DOHH2 (cell line): ENCODE data around the gene BRK1.
A peak's percentile ranks its signal among the peaks of the same experiment; 100 is the strongest.

Experiments used
- H3F3A ChIP-seq: fragments of 200-600 bp; sonication (generic), shearing (Covaris generic); 2 replicates; pipeline ENCODE4 v1.6.0; 2016; ENCODE audit warnings: antibody characterized with exemption, mild to moderate bottlenecking; ENCODE audit not compliant: control insufficient read depth, insufficient read depth
- H3K27ac ChIP-seq: fragments of 200-600 bp; sonication (generic); 2 replicates; pipeline ENCODE4 v1.5.1; 2014; ENCODE audit warnings: low read depth, mild to moderate bottlenecking, low read length, moderate library complexity
- H3K27me3 ChIP-seq: fragments of 200-600 bp; sonication (generic); 2 replicates; pipeline ENCODE4 v1.6.1; 2014; ENCODE audit warnings: mild to moderate bottlenecking, low read length, mixed read lengths; ENCODE audit not compliant: control insufficient read depth
- H3K36me3 ChIP-seq: fragments of 200-600 bp; sonication (generic); 2 replicates; pipeline ENCODE4 v1.6.1; 2014; ENCODE audit warnings: mild to moderate bottlenecking, low read length, moderate library complexity, mixed read lengths; ENCODE audit not compliant: control insufficient read depth
- H3K4me1 ChIP-seq: fragments of 200-600 bp; sonication (generic); 2 replicates; pipeline ENCODE4 v1.6.1; 2014; ENCODE audit warnings: mild to moderate bottlenecking, low read length, mixed read lengths; ENCODE audit not compliant: control insufficient read depth
- H3K4me2 ChIP-seq: fragments of 200-600 bp; sonication (generic); 2 replicates; pipeline ENCODE4 v1.6.0; 2014; ENCODE audit warnings: mild to moderate bottlenecking, low read length, moderate library complexity
- H3K4me3 ChIP-seq: fragments of 200-600 bp; sonication (generic); 2 replicates; pipeline ENCODE4 v1.5.1; 2014; ENCODE audit warnings: mild to moderate bottlenecking, low read length, mixed read lengths
- H3K79me2 ChIP-seq: fragments of 200-600 bp; sonication (generic); 2 replicates; pipeline ENCODE4 v1.6.1; 2014; ENCODE audit warnings: mild to moderate bottlenecking, low read length, mixed read lengths; ENCODE audit not compliant: control insufficient read depth
- H3K9me2 ChIP-seq: fragments of 200-600 bp; sonication (generic); replicated peaks from 2 replicates; pipeline ENCODE4 v1.6.1; 2014; ENCODE audit warnings: mild to moderate bottlenecking, low read length, mixed read lengths; ENCODE audit not compliant: control insufficient read depth
- H3K9me3 ChIP-seq: fragments of 200-600 bp; sonication (generic); 2 replicates; pipeline ENCODE4 v1.6.1; 2014; ENCODE audit warnings: antibody characterized with exemption, low read length, mixed read lengths; ENCODE audit not compliant: control insufficient read depth, insufficient read depth
- H4K20me1 ChIP-seq: fragments of 200-600 bp; sonication (generic); 2 replicates; pipeline ENCODE4 v1.6.0; 2014; ENCODE audit warnings: low read depth, mild to moderate bottlenecking, antibody characterized with exemption, low read length, moderate library complexity; ENCODE audit not compliant: control insufficient read depth, insufficient read depth
- CTCF ChIP-seq: fragments of 200-600 bp; sonication (generic); IDR thresholded peaks from one replicate; pipeline ENCODE4 v1.5.1; 2014; ENCODE audit warnings: antibody characterized with exemption, mild to moderate bottlenecking, low read depth, low read length; ENCODE audit not compliant: poor library complexity, severe bottlenecking
- EZH2phosphoT487 ChIP-seq: fragments of 200-600 bp; sonication (generic); IDR thresholded peaks from 2 replicates; pipeline ENCODE4 v1.6.1; 2017; ENCODE audit warnings: borderline replicate concordance, mild to moderate bottlenecking, antibody characterized with exemption, low read length, moderate library complexity, mixed read lengths

Gene BRK1

GRCh38 chr3:10169000-10169496, 53.6 kb downstream of the BRK1 start:
- H3K36me3 ChIP-seq = peaks cover 23% of the 10 kb centered on the region
- H3K4me3 ChIP-seq = peak overlapping the region; percentile 88
- H3K4me1 ChIP-seq = peaks cover 87% of the 10 kb centered on the region
- no peaks in the 10 kb centered on the region for H4K20me1 ChIP-seq
- no peaks in the 10 kb centered on the region for H3K9me3 ChIP-seq
- no peaks in the 10 kb centered on the region for H3K27me3 ChIP-seq
- H3K9me2 ChIP-seq = no peaks in the 10 kb centered on the region
- TF ChIP-seq EZH2phosphoT487 (no peak), CTCF (peak; percentile 68)
- H3K4me2 ChIP-seq = peak overlapping the region; percentile 84
- H3K79me2 ChIP-seq = peaks cover 64% of the 10 kb centered on the region
- H3F3A ChIP-seq = peaks cover 47% of the 10 kb centered on the region
- peak overlapping the region; percentile 95 for H3K27ac ChIP-seq

- H4K20me1 ChIP-seq = no peaks in the 10 kb centered on the region
- peak overlapping the region; percentile 84 for H3K4me2 ChIP-seq
- H3K27me3 ChIP-seq = no peaks in the 10 kb centered on the region
- peaks cover 47% of the 10 kb centered on the region for H3F3A ChIP-seq
- H3K79me2 ChIP-seq = peaks cover 65% of the 10 kb centered on the region
- no peaks in the 10 kb centered on the region for H3K9me3 ChIP-seq
- H3K9me2 ChIP-seq = no peaks in the 10 kb centered on the region
- TF ChIP-seq CTCF (no peak), EZH2phosphoT487 (no peak)
- peak overlapping the region; percentile 88 for H3K4me3 ChIP-seq
- peaks cover 23% of the 10 kb centered on the region for H3K36me3 ChIP-seq
- peaks cover 98% of the 10 kb centered on the region for H3K4me1 ChIP-seq
- H3K27ac ChIP-seq = peak overlapping the region; percentile 95
Measured at GRCh38 chr3:10170915-10171478, 55.5 kb downstream of the BRK1 start.

GRCh38 chr3:10173095-10173925, 57.8 kb downstream of the BRK1 start:
- Histone ChIP-seq H3K4me1 (peaks cover 92% of the 10 kb centered on the region), H3K79me2 (peaks cover 61% of the 10 kb centered on the region), H3K27me3 (no peaks in the 10 kb centered on the region), H4K20me1 (no peaks in the 10 kb centered on the region), H3K36me3 (peaks cover 32% of the 10 kb centered on the region), H3F3A (peaks cover 36% of the 10 kb centered on the region), H3K4me2 (peak overlapping the region; percentile 46), H3K9me2 (no peaks in the 10 kb centered on the region), H3K27ac (peak overlapping the region; percentile 95), H3K4me3 (peak overlapping the region; percentile 21), H3K9me3 (no peaks in the 10 kb centered on the region)
- no peak for TF ChIP-seq EZH2phosphoT487
- TF ChIP-seq CTCF = no peak
